Placental epithelial cell (primary cell): Measurements from ENCODE around the gene CH25H. TPM values are rescaled to one million over a fixed set of nuclear protein-coding genes. Genes with fewer than 3 reads are reported as not detected.

ENCODE experiments used
- total RNA-seq: library from RNA; depleted of rRNA; stranded (reverse); fragments of >200 nt; gene quantifications from 2 replicates; pipeline ENCODE4 v1.2.3, GENCODE V29; 2012

CH25H gene
- not detected in 2 replicates for total RNA-seq

GRCh38 chr10:89207181-89207800, at the start of gene CH25H:
Gene CH25H (minus strand): TSS chr10:89207317. CDS start chr10:89207292, 25 bp downstream.

GRCh38 chr10:89251409-89252224, 44.5 kb upstream of the CH25H start, which contains the start of gene LIPA:
Gene LIPA (minus strand): TSS chr10:89251775. CDS start chr10:89247648, 4,127 bp downstream.

Other genes with a start within 250 kb of the CH25H start
- gene FAS, start 216.5 kb downstream of the CH25H start, total RNA-seq, result 16.1 and 21.7 TPM in 2 replicates
- gene LIPA, start 44.5 kb upstream of the CH25H start, total RNA-seq, result 33.0 and 114 TPM in 2 replicates
- 0.79 and 5.2 TPM in 2 replicates for gene IFIT2, start 94.7 kb upstream of the CH25H start, total RNA-seq
- gene IFIT3, start 120.7 kb upstream of the CH25H start, total RNA-seq, result 1.2 and 2.0 TPM in 2 replicates
- 0.11 TPM in 1 of 2 replicates, not detected in the other for gene IFIT1B, start 170.7 kb upstream of the CH25H start, total RNA-seq
- 1.5 and 2.4 TPM in 2 replicates for gene IFIT1, start 185.3 kb upstream of the CH25H start, total RNA-seq
- 11.8 and 13.7 TPM in 2 replicates for gene IFIT5, start 207.3 kb upstream of the CH25H start, total RNA-seq